ENCODE results near the gene NRK. TPM values are rescaled to one million over a fixed set of nuclear protein-coding genes. Genes with fewer than 3 reads are reported as not detected.
A peak's percentile ranks its signal among the peaks of the same experiment; 100 is the strongest.
"Not testable (repeated sequence)": the region's sequence is repeated elsewhere in the genome, so short reads cannot be mapped to it uniquely, and the experiment has no call there.

The NRK gene
- polyA plus RNA-seq (2013, experiment 1 of 2): 0.79 TPM
- polyA plus RNA-seq (2013, experiment 2 of 2): 0.85 TPM

GRCh38 chrX:105822138-105823091, at the start of gene NRK:
Gene NRK (plus strand): TSS chrX:105822539. CDS start chrX:105822846, 307 bp downstream.
- Histone ChIP-seq H3K4me1 (ENCODE audit: control insufficient read depth, low read depth, low read length) (no peaks in the 10 kb centered on the region), H3K4me2 (ENCODE audit: low read length) (peak within 1 kb of the TSS; percentile 52), H3K27me3 (ENCODE audit: insufficient read depth, low read length, poor library complexity) (no peaks in the 10 kb centered on the region), H3K27ac (ENCODE audit: low read depth, low read length) (peak within 1 kb of the TSS; percentile 36), H2BK15ac (replicated peaks; ENCODE audit: low read depth) (no peak within 1 kb of the TSS), H3K23ac (ENCODE audit: low read length) (no peak within 1 kb of the TSS), H2BK120ac (ENCODE audit: low read depth, low read length) (no peak within 1 kb of the TSS), H3K4ac (ENCODE audit: low read depth, low read length) (no peak within 1 kb of the TSS), H3K9ac (ENCODE audit: low read length) (peak within 1 kb of the TSS; percentile 40), H3K4me3 (ENCODE audit: low read length) (no peak within 1 kb of the TSS), H3K79me1 (ENCODE audit: low read length) (no peaks in the 10 kb centered on the region), H2AK5ac (ENCODE audit: low read length) (no peak within 1 kb of the TSS), H2BK5ac (ENCODE audit: low read length) (no peak within 1 kb of the TSS), H3K56ac (ENCODE audit: low read length) (peak within 1 kb of the TSS; percentile 60), H3K79me2 (ENCODE audit: control insufficient read depth, insufficient read depth, low read length) (no peaks in the 10 kb centered on the region), H3K18ac (ENCODE audit: low read length) (no peak within 1 kb of the TSS), H4K8ac (ENCODE audit: low read depth, low read length) (no peak within 1 kb of the TSS), H4K5ac (ENCODE audit: low read length) (no peak within 1 kb of the TSS), H3K36me3 (ENCODE audit: control insufficient read depth, insufficient read depth, low read length) (no peaks in the 10 kb centered on the region)
- WGBS (ENCODE audit: extremely low coverage, insufficient coverage, low lambda C conversion rate): no CpG with 5 or more reads among the region's 76 CpGs
- DNase-seq: peak; percentile 35

- H2BK5ac ChIP-seq (ENCODE audit: low read length): no peak overlapping the region
- no peak overlapping the region for H3K23ac ChIP-seq (ENCODE audit: low read length)
- no peak overlapping the region for H3K4ac ChIP-seq (ENCODE audit: low read depth, low read length)
- no peak overlapping the region for H2AK5ac ChIP-seq (ENCODE audit: low read length)
- no peaks in the 10 kb centered on the region for H3K27me3 ChIP-seq (ENCODE audit: insufficient read depth, low read length, poor library complexity)
- no peak overlapping the region for H3K27ac ChIP-seq (ENCODE audit: low read depth, low read length)
- no peaks in the 10 kb centered on the region for H3K4me1 ChIP-seq (ENCODE audit: control insufficient read depth, low read depth, low read length)
- no peak overlapping the region for H3K56ac ChIP-seq (ENCODE audit: low read length)
- H3K4me2 ChIP-seq (ENCODE audit: low read length): no peak overlapping the region
- H3K18ac ChIP-seq (ENCODE audit: low read length): no peak overlapping the region
- H2BK120ac ChIP-seq (ENCODE audit: low read depth, low read length): no peak overlapping the region
- no peak overlapping the region for H3K4me3 ChIP-seq (ENCODE audit: low read length)
- no peaks in the 10 kb centered on the region for H3K79me1 ChIP-seq (ENCODE audit: low read length)
- no peaks in the 10 kb centered on the region for H3K79me2 ChIP-seq (ENCODE audit: control insufficient read depth, insufficient read depth, low read length)
- no peak overlapping the region for H4K8ac ChIP-seq (ENCODE audit: low read depth, low read length)
- H3K36me3 ChIP-seq (ENCODE audit: control insufficient read depth, insufficient read depth, low read length): no peaks in the 10 kb centered on the region
- no peak overlapping the region for H3K9ac ChIP-seq (ENCODE audit: low read length)
- DNase-seq: no peak
- no peak overlapping the region for H4K5ac ChIP-seq (ENCODE audit: low read length)
- no peak overlapping the region for H2BK15ac ChIP-seq (replicated peaks; ENCODE audit: low read depth)
Measured at GRCh38 chrX:105773801-105774200, 48.5 kb upstream of the NRK start.

- H2AK5ac ChIP-seq (ENCODE audit: low read length): no peak overlapping the region
- no peak overlapping the region for H3K4me3 ChIP-seq (ENCODE audit: low read length)
- H4K5ac ChIP-seq (ENCODE audit: low read length): no peak overlapping the region
- H3K9ac ChIP-seq (ENCODE audit: low read length): no peak overlapping the region
- H3K36me3 ChIP-seq (ENCODE audit: control insufficient read depth, insufficient read depth, low read length): no peaks in the 10 kb centered on the region
- no peak overlapping the region for H3K4me2 ChIP-seq (ENCODE audit: low read length)
- H3K79me1 ChIP-seq (ENCODE audit: low read length): no peaks in the 10 kb centered on the region
- H3K79me2 ChIP-seq (ENCODE audit: control insufficient read depth, insufficient read depth, low read length): no peaks in the 10 kb centered on the region
- no peaks in the 10 kb centered on the region for H3K27me3 ChIP-seq (ENCODE audit: insufficient read depth, low read length, poor library complexity)
- H3K23ac ChIP-seq (ENCODE audit: low read length): no peak overlapping the region
- H3K27ac ChIP-seq (ENCODE audit: low read depth, low read length): no peak overlapping the region
- no peak overlapping the region for H3K4ac ChIP-seq (ENCODE audit: low read depth, low read length)
- H3K56ac ChIP-seq (ENCODE audit: low read length): no peak overlapping the region
- no peaks in the 10 kb centered on the region for H3K4me1 ChIP-seq (ENCODE audit: control insufficient read depth, low read depth, low read length)
- no CpG with 5 or more reads among the region's 3 CpGs for WGBS (ENCODE audit: extremely low coverage, insufficient coverage, low lambda C conversion rate)
- no peak overlapping the region for H3K18ac ChIP-seq (ENCODE audit: low read length)
- H2BK5ac ChIP-seq (ENCODE audit: low read length): no peak overlapping the region
- no peak overlapping the region for H2BK15ac ChIP-seq (replicated peaks; ENCODE audit: low read depth)
- H2BK120ac ChIP-seq (ENCODE audit: low read depth, low read length): no peak overlapping the region
- DNase-seq: no peak
- H4K8ac ChIP-seq (ENCODE audit: low read depth, low read length): no peak overlapping the region
Measured at GRCh38 chrX:105775679-105776078, 46.7 kb upstream of the NRK start.

GRCh38 chrX:105781804-105782203, 40.5 kb upstream of the NRK start:
- no peaks in the 10 kb centered on the region for H3K79me2 ChIP-seq (ENCODE audit: control insufficient read depth, insufficient read depth, low read length)
- no peak overlapping the region for H2BK15ac ChIP-seq (replicated peaks; ENCODE audit: low read depth)
- no peaks in the 10 kb centered on the region for H3K79me1 ChIP-seq (ENCODE audit: low read length)
- H3K4ac ChIP-seq (ENCODE audit: low read depth, low read length): no peak overlapping the region
- no peak overlapping the region for H4K8ac ChIP-seq (ENCODE audit: low read depth, low read length)
- no peaks in the 10 kb centered on the region for H3K27me3 ChIP-seq (ENCODE audit: insufficient read depth, low read length, poor library complexity)
- no peak overlapping the region for H3K4me3 ChIP-seq (ENCODE audit: low read length)
- H3K4me2 ChIP-seq (ENCODE audit: low read length): no peak overlapping the region
- no peaks in the 10 kb centered on the region for H3K36me3 ChIP-seq (ENCODE audit: control insufficient read depth, insufficient read depth, low read length)
- no peak overlapping the region for H3K23ac ChIP-seq (ENCODE audit: low read length)
- H2BK5ac ChIP-seq (ENCODE audit: low read length): no peak overlapping the region
- no CpG with 5 or more reads among the region's 1 CpG for WGBS (ENCODE audit: extremely low coverage, insufficient coverage, low lambda C conversion rate)
- no peak overlapping the region for H3K56ac ChIP-seq (ENCODE audit: low read length)
- H3K9ac ChIP-seq (ENCODE audit: low read length): no peak overlapping the region
- no peak overlapping the region for H2AK5ac ChIP-seq (ENCODE audit: low read length)
- H3K4me1 ChIP-seq (ENCODE audit: control insufficient read depth, low read depth, low read length): no peaks in the 10 kb centered on the region
- no peak overlapping the region for H2BK120ac ChIP-seq (ENCODE audit: low read depth, low read length)
- H4K5ac ChIP-seq (ENCODE audit: low read length): no peak overlapping the region
- H3K27ac ChIP-seq (ENCODE audit: low read depth, low read length): no peak overlapping the region
- no peak for DNase-seq
- no peak overlapping the region for H3K18ac ChIP-seq (ENCODE audit: low read length)

GRCh38 chrX:105796877-105797276, 25.5 kb upstream of the NRK start:
- H3K4me3 ChIP-seq (ENCODE audit: low read length); H2BK15ac ChIP-seq (replicated peaks; ENCODE audit: low read depth); H3K9ac ChIP-seq (ENCODE audit: low read length); H3K27me3 ChIP-seq (ENCODE audit: insufficient read depth, low read length, poor library complexity); H2AK5ac ChIP-seq (ENCODE audit: low read length); H4K5ac ChIP-seq (ENCODE audit: low read length); H3K56ac ChIP-seq (ENCODE audit: low read length); H3K23ac ChIP-seq (ENCODE audit: low read length); H3K18ac ChIP-seq (ENCODE audit: low read length); H2BK5ac ChIP-seq (ENCODE audit: low read length); H3K4me2 ChIP-seq (ENCODE audit: low read length); DNase-seq; H3K4me1 ChIP-seq (ENCODE audit: control insufficient read depth, low read depth, low read length); H3K79me2 ChIP-seq (ENCODE audit: control insufficient read depth, insufficient read depth, low read length); H4K8ac ChIP-seq (ENCODE audit: low read depth, low read length); H3K79me1 ChIP-seq (ENCODE audit: low read length); H3K36me3 ChIP-seq (ENCODE audit: control insufficient read depth, insufficient read depth, low read length); H2BK120ac ChIP-seq (ENCODE audit: low read depth, low read length); H3K4ac ChIP-seq (ENCODE audit: low read depth, low read length); H3K27ac ChIP-seq (ENCODE audit: low read depth, low read length): not testable (repeated sequence)
- no CpG with 5 or more reads among the region's 26 CpGs for WGBS (ENCODE audit: extremely low coverage, insufficient coverage, low lambda C conversion rate)

Data from mesendoderm (in vitro differentiated cells).